ENCODE results near the gene RAPGEF5. TPM values are rescaled to one million over a fixed set of nuclear protein-coding genes. Genes with fewer than 3 reads are reported as not detected.

Gene RAPGEF5
- polyA plus RNA-seq, 1 donor (not counting 4 experiments of a cell fraction or from before 2014, with no cell fraction given): 2.1 TPM

DNA sequence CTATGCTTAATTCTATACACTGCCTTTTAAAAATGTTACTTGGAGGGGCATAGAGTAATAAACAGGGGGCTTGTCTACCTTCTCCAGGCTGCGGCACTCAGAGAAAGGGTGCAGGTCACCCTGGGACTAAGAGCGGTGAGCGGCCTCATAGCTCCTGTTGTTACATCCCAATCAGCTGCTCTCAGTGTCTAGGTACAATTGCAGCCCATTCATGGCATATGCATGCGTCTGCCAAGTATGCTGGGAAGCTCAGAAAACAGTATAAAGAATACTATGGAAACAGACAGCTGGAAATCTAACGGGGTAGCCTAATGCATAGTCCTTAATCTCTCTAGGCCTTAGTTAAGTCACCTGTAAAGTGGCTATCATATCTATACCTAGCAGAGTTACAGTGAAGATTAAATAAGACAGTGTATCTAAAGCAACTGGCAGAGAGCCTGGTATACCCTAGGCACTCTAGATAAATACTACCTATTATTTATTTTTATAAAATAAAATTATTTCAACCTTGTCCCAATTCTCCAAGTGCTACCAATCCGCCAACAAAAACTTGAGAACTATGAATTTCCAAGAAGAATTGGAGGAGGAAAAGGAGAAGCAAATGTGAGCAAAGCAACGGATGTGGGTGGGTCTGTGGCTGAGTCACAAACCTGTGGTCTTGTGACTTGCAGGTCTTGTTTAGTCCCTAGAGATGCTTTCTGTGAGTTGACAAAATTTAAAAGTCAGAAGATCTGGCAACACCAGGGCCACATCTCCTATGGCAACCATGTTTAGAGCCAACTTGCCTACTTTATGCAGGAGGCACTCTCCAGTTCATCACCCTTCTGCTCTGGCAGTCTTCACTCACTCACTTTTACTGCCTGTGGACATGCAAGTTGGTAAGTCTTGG is 183.0 kb downstream of the RAPGEF5 start:
- no peak for TF ChIP-seq EZH2 (IDR thresholded peaks at IDR 0.05; ENCODE audit: low read length)
- TF ChIP-seq, protein P1, sequence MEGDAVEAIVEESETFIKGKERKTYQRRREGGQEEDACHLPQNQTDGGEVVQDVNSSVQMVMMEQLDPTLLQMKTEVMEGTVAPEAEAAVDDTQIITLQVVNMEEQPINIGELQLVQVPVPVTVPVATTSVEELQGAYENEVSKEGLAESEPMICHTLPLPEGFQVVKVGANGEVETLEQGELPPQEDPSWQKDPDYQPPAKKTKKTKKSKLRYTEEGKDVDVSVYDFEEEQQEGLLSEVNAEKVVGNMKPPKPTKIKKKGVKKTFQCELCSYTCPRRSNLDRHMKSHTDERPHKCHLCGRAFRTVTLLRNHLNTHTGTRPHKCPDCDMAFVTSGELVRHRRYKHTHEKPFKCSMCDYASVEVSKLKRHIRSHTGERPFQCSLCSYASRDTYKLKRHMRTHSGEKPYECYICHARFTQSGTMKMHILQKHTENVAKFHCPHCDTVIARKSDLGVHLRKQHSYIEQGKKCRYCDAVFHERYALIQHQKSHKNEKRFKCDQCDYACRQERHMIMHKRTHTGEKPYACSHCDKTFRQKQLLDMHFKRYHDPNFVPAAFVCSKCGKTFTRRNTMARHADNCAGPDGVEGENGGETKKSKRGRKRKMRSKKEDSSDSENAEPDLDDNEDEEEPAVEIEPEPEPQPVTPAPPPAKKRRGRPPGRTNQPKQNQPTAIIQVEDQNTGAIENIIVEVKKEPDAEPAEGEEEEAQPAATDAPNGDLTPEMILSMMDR (optimal IDR thresholded peaks at IDR 0.05 in 1 of 3, IDR thresholded peaks at IDR 0.05 in 1 of 3, conservative IDR thresholded peaks at IDR 0.05 in 1 of 3; ENCODE audit: extremely low read depth in 1 of 3, insufficient read depth in 2 of 3, low read length in 3 of 3): no peak
- DNase-seq (ENCODE audit: low read depth, low spot score): peak; percentile 19

DNA sequence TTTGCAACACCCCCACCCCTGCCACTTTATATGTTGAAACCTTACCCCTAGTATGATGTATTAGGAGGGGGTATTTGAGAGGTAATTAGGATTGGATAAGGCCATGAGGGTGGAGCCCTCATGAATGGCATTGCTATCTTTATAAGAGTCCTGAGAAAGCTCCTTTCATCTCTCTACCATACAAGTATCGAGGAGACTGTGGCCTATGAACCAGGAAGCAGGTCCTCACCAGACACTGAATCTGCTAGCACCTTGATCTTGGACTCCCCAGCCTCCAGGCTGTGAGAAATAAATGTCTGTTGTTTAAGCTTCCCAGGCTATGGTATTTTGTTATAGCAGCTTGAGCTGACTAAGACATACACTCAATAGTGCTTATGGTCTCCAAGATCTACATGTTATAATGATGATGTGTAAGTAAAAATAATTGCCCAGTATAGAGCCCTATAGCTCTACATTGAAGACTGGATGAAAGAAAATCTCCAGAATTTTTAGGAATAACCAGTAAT is 188.8 kb downstream of the RAPGEF5 start:
- Histone ChIP-seq H2AFZ (ENCODE audit: control insufficient read depth, low read length) (no peak overlapping the region), H3K27ac (ENCODE audit: control insufficient read depth, insufficient read depth, low read length) (no peak overlapping the region), H3K9me1 (ENCODE audit: control insufficient read depth, extremely low read depth, insufficient read depth, low read length) (no peaks in the 10 kb centered on the region), H3K27me3 (ENCODE audit: control insufficient read depth, extremely low read depth, insufficient read depth, low read length) (no peaks in the 10 kb centered on the region), H3K4me3 (ENCODE audit: control insufficient read depth in 2 of 3, extremely low read depth in 1 of 3, insufficient read depth in 2 of 3, low read depth in 1 of 3, low read length in 3 of 3) (no peak overlapping the region), H3K9me3 (ENCODE audit: control insufficient read depth, low read depth, low read length) (no peaks in the 10 kb centered on the region), H3K4me1 (ENCODE audit: control insufficient read depth, extremely low read depth, insufficient read depth, low read length) (peaks cover 2% of the 10 kb centered on the region), H3K36me3 (ENCODE audit: control insufficient read depth in 2 of 2, extremely low read depth in 1 of 2, insufficient read depth in 2 of 2, low read length in 2 of 2) (no peaks in the 10 kb centered on the region), H3K79me2 (ENCODE audit: control insufficient read depth, insufficient read depth, low read length) (no peaks in the 10 kb centered on the region), H4K20me1 (ENCODE audit: control insufficient read depth, extremely low read depth, insufficient read depth, low read length) (no peaks in the 10 kb centered on the region), H3K9ac (ENCODE audit: control insufficient read depth, extremely low read depth, insufficient read depth, low read length) (no peak overlapping the region), H3K4me2 (ENCODE audit: control insufficient read depth, extremely low read depth, insufficient read depth, low read depth, low read length) (no peak overlapping the region)
- no peak for TF ChIP-seq EZH2 (IDR thresholded peaks at IDR 0.05; ENCODE audit: low read length)
- TF ChIP-seq, protein P1 (optimal IDR thresholded peaks at IDR 0.05 in 1 of 3, IDR thresholded peaks at IDR 0.05 in 1 of 3, conservative IDR thresholded peaks at IDR 0.05 in 1 of 3; ENCODE audit: extremely low read depth in 1 of 3, insufficient read depth in 2 of 3, low read length in 3 of 3): no peak
- dilution Hi-C loops (cut with MboI; ENCODE audit: extremely low pct_ligation_motif_present, low sequenced_read_pairs): no loop called here
- DNase-seq (ENCODE audit: low read depth, low spot score) (no peak), FAIRE-seq (no peak)

More for the DNA sequence above, 183.0 kb downstream of the RAPGEF5 start:
- no peak overlapping the region for H2AFZ ChIP-seq (ENCODE audit: control insufficient read depth, low read length)
- H3K36me3 ChIP-seq (ENCODE audit: control insufficient read depth in 2 of 2, extremely low read depth in 1 of 2, insufficient read depth in 2 of 2, low read length in 2 of 2): no peaks in the 10 kb centered on the region
- H3K27ac ChIP-seq (ENCODE audit: control insufficient read depth, insufficient read depth, low read length): peak overlapping the region; percentile 36
- H3K4me3 ChIP-seq (ENCODE audit: control insufficient read depth in 2 of 3, extremely low read depth in 1 of 3, insufficient read depth in 2 of 3, low read depth in 1 of 3, low read length in 3 of 3): no peak overlapping the region
- FAIRE-seq: peak; percentile 88
- dilution Hi-C loops (cut with MboI; ENCODE audit: extremely low pct_ligation_motif_present, low sequenced_read_pairs): no loop called here
- H3K9me1 ChIP-seq (ENCODE audit: control insufficient read depth, extremely low read depth, insufficient read depth, low read length): no peaks in the 10 kb centered on the region
- no peaks in the 10 kb centered on the region for H3K9me3 ChIP-seq (ENCODE audit: control insufficient read depth, low read depth, low read length)
- H3K4me2 ChIP-seq (ENCODE audit: control insufficient read depth, extremely low read depth, insufficient read depth, low read depth, low read length): peak overlapping the region; percentile 46
- H3K27me3 ChIP-seq (ENCODE audit: control insufficient read depth, extremely low read depth, insufficient read depth, low read length): no peaks in the 10 kb centered on the region
- no peaks in the 10 kb centered on the region for H4K20me1 ChIP-seq (ENCODE audit: control insufficient read depth, extremely low read depth, insufficient read depth, low read length)
- peaks cover 20% of the 10 kb centered on the region for H3K4me1 ChIP-seq (ENCODE audit: control insufficient read depth, extremely low read depth, insufficient read depth, low read length)
- no peak overlapping the region for H3K9ac ChIP-seq (ENCODE audit: control insufficient read depth, extremely low read depth, insufficient read depth, low read length)
- no peaks in the 10 kb centered on the region for H3K79me2 ChIP-seq (ENCODE audit: control insufficient read depth, insufficient read depth, low read length)

All from keratinocyte (primary cell).